D341Med (cell line): ENCODE data around the gene NKAPL.
"Not testable (repeated sequence)": the region's sequence is repeated elsewhere in the genome, so short reads cannot be mapped to it uniquely, and the experiment has no call there.

ENCODE experiments used
- DNase-seq: peaks from one replicate; pipeline ENCODE4 v3.0.0; 2012; ENCODE audit warnings: low spot score

NKAPL gene

GRCh38 chr6:28296520-28297060 is 37.5 kb downstream of the NKAPL start:
- no peak for DNase-seq

GRCh38 chr6:28303570-28303969 is 44.5 kb downstream of the NKAPL start:
- no peak for DNase-seq

DNA sequence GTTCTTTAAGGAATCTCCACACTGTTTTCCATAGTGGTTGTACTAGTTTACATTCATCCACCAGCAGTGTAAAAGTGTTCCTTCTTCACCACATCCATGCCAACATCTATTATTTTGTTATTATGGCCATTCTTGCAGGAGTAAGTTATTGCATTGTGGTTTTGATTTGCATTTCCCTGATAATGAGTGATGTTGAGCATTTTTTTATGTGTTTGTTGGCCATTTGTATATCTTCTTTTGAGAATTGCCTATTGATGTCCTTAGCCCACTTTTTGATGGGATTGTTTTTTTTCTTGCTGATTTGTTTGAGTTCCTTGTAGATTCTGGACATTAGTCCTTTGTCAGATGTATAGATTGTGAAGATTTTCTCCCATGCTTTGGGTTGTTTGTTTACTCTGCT is 47.3 kb downstream of the NKAPL start:
- DNase-seq, result not testable (repeated sequence)
